ENCODE results near the gene KCNMA1. TPM values are rescaled to one million over a fixed set of nuclear protein-coding genes. Genes with fewer than 3 reads are reported as not detected.

Gene KCNMA1
- total RNA-seq, 3 donors from 2014 or later: 45.4 to 312 (median 62.4) TPM

DNA sequence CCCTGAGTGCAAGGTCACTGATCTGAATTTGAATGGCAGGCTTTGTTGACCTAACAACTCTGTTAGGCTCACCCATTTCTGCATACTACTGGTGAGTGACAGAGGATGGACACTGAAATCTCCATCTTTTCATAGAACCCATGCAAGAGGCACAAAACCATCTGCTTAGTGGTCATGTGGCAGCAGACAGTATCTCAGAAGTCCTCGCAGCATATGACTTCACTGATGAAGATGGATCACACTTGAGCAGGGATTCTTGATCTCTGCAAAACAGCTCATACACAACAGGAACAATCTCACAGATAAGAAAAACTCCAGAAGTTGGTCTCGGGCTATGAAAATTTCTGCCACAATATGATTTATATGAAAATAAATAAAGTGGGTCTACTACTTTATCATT lies 487.9 kb downstream of the KCNMA1 start:
- ATAC-seq: no peak
- Histone ChIP-seq H3K36me3 (ENCODE audit: low read depth) (no peaks in the 10 kb centered on the region), H3K9me3 (no peaks in the 10 kb centered on the region), H3K4me3 (no peak overlapping the region), H3K4me1 (ENCODE audit: low read depth) (no peaks in the 10 kb centered on the region)
- no peak for TF ChIP-seq CTCF (IDR thresholded peaks at IDR 0.05)
- DNase-seq: no peak
- intact Hi-C loops (cut with DNase I, micrococcal nuclease): no loop called here

DNA sequence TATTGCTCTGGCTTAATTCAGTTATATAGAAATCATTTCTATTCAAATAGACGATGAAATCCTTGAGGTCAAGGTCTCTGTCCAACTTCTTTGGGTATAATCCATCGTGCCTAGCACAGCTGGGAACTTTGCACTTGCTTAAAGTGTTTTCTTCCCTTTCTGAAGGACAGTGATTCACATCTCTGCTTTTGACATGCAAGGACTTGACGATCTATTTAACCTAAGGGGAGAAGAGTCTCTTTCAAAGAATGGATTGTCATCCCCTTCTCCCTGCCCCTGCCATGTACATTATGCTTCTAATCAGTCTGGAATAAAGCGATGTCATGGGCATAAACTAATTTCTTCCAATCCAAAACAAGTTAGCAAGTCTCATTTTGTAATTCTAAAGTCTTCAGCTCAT lies 488.6 kb downstream of the KCNMA1 start:
- TF ChIP-seq CTCF (IDR thresholded peaks at IDR 0.05): no peak
- H3K4me3 ChIP-seq: no peak overlapping the region
- H3K4me1 ChIP-seq (ENCODE audit: low read depth): no peaks in the 10 kb centered on the region
- intact Hi-C loops (cut with DNase I, micrococcal nuclease): no loop called here
- DNase-seq (no peak), ATAC-seq (no peak)
- H3K36me3 ChIP-seq (ENCODE audit: low read depth): no peaks in the 10 kb centered on the region
- no peaks in the 10 kb centered on the region for H3K9me3 ChIP-seq

GRCh38 chr10:77147871-77148270 lies 489.7 kb downstream of the KCNMA1 start:
- Histone ChIP-seq H3K36me3 (ENCODE audit: low read depth) (no peaks in the 10 kb centered on the region), H3K4me3 (no peak overlapping the region), H3K4me1 (ENCODE audit: low read depth) (no peaks in the 10 kb centered on the region), H3K9me3 (no peaks in the 10 kb centered on the region)
- no peak for TF ChIP-seq CTCF (IDR thresholded peaks at IDR 0.05)
- intact Hi-C loops (cut with DNase I, micrococcal nuclease): no loop called here
- ATAC-seq (no peak), DNase-seq (no peak)

DNA sequence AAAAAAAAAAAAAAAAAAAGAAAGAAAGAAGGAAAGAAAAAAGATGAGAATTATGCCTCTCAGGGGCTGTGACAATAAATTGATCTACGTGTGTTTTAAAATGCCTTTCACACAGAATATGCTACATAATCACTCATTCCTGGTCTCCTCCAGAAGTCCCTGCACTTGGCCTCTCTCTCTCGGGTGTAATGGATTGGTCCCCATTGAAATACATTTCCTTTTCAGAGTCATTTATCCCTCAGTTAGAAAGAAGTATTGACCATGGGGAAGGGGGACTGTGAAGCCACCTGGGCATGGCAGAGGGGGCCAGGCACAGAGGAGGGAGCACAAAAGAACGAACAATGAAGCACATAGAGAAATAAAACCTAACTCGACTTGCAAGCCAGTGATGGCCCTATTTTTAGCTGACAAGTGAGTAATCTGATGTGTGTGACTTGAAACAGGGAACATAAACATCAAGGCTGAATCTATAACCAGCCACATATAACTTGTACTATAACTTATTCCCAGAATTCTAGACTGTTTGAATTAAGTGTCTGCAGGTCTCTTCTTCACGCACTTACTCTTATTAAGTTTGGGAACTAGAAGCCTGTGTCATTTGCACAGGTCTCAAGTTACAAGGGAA lies 490.8 kb downstream of the KCNMA1 start:
- H3K4me3 ChIP-seq: no peak overlapping the region
- no peaks in the 10 kb centered on the region for H3K4me1 ChIP-seq (ENCODE audit: low read depth)
- no peaks in the 10 kb centered on the region for H3K9me3 ChIP-seq
- no peaks in the 10 kb centered on the region for H3K36me3 ChIP-seq (ENCODE audit: low read depth)
- ATAC-seq (no peak), DNase-seq (no peak)
- intact Hi-C loops (cut with DNase I, micrococcal nuclease): no loop called here
- TF ChIP-seq CTCF (IDR thresholded peaks at IDR 0.05): no peak

GRCh38 chr10:77144656-77145055 lies 493.0 kb downstream of the KCNMA1 start:
- ATAC-seq: no peak
- TF ChIP-seq CTCF (IDR thresholded peaks at IDR 0.05): no peak
- DNase-seq: no peak
- Histone ChIP-seq H3K36me3 (ENCODE audit: low read depth) (no peaks in the 10 kb centered on the region), H3K4me1 (ENCODE audit: low read depth) (no peaks in the 10 kb centered on the region), H3K9me3 (no peaks in the 10 kb centered on the region), H3K4me3 (no peak overlapping the region)
- intact Hi-C loops (cut with DNase I, micrococcal nuclease): no loop called here
